GM21786 (cell line): ENCODE data around the gene P2RX7.
A peak's percentile ranks its signal among the peaks of the same experiment; 100 is the strongest.

Experiments used
- ATAC-seq: cut with Tn5 transposase; IDR thresholded peaks from one replicate; pipeline ENCODE4 v1.9.1; 2021; ENCODE audit not compliant: unreplicated experiment

The P2RX7 gene

DNA sequence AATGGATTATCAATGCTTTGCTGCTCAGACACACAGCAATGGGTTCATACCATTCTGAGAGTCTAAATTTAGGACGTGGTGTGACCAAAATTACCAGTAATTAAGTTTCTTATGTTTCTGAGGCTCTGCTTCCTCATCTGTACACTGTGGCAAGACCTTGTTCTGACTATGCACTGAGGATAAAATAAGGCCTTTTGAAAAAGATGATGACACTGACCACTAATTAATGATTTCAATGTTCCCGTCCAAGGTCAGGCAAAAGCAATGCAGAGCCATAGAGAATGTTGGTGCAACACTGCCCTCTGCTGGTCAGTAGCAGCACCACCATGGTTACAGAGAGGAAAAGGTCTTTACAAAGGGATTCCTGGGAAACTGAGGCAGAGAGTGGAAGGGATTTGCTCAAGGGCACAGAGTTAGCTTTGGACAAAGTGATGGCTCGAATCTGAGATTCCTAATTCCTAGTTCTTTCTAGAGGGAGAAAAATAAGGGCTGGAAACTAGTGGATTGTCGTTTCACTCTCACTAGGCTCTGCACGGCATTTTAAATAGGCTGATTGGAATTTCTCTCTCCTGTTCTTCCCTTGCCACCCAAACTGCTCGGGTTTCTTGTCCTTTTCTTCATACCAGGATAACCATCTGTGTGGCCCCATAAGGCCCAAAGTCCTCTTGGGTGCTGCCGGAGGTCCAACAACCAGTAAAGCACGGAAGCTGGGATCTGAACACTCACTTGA is 22.3 kb upstream of the P2RX7 start:
- ATAC-seq, result peak; percentile 82

DNA sequence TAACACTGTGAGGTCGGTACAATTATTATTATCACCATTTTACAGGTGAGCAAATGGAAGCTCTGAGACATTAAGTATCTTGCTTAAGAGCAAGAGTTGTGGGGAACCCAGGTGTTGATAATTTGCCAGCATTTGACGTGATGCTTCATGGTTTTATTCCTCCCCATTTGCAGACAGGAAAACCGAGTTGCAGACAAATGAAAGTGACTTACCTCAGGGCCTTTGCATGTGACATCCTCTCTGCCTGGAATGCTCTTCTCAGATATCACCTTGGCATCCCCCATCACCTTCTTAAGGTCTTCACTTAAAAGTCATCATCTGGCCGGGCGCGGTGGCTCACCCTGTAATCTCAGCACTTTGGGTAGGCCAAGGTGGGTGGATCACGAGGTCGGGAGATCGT is 21.0 kb upstream of the P2RX7 start:
- ATAC-seq, result no peak

DNA sequence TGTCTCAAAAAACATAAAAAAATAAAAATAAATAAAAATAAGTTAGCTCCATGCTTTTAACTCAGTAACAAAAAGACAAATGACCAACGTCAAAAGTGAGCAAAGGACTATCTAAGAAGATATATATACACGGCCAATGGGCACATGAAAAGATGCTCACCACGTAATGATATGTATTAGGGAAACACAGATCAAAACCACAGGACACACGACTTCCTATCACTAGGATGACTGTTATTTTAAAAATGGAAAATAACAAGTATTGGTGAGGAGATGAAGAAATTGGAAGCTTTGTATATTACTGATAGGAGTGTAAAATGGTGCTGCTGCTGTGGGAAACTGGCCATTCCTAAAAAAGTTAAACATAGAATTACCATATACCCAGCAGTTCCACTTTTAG is 20.2 kb upstream of the P2RX7 start:
- ATAC-seq, result no peak

DNA sequence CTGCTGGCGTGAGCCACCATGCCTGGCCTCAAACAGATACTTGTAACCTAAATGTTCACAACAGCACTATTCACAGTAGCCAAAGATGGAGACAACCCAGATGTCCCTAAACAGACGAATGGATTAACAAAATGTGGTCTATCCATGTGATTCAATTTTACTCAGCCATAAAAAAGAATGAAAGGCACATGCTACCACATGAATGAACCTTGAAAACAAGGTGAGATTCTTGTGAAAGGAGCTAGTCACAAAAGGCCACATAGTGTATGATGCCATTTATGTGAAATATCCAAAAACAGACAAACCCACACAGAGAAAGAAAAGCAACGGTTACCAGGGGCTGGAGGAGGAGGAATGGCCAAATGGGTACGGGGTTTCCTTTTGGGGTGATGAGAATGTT is 19.6 kb upstream of the P2RX7 start:
- no peak for ATAC-seq

DNA sequence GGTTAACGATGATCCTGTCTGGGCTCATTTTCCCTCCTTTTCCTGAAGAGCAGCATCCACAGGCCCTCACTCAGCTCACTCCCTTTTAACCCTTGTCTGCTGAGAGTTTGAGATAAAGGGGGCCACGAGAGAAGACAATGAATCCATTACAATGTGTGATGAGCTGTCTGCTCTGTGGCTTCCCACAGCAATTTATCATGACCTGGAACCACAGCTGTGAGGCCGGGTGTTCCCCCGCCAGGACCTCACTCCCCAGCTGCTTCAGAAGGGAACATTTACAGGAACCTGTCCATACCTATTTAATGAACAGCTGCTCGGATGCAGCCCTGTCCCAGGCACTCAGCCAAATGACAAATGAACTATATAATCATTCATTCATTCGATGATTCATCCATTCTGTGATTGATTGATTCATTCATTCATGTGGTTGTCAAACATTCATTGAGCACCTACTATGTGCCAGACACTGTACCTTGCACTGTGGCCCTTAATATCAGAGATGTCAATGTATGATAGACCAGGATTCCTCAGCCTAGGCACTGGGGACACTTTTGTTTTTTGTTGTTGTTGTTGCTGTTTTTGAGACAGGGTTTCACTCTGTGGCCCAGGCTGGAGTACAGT is 18.5 kb upstream of the P2RX7 start:
- ATAC-seq, result no peak

DNA sequence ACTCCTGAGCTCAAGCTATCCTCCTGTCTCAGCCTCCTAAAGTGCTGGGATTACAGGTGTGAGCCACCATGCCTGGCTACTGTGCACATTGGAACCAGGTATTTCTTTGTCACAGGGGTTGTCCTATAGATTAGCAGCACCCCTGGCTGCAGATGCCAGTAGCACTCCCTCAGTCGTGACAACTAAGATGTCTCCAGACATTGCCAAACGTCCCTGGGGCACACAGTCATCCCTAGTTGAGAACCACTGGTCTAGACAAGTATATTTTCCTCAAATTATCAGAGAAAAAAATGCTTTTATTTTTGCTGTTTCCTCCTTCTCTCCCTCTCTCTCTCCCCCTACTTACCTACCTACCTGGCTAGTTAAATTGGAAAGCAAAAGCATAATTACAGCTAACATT is 17.9 kb upstream of the P2RX7 start:
- no peak for ATAC-seq

DNA sequence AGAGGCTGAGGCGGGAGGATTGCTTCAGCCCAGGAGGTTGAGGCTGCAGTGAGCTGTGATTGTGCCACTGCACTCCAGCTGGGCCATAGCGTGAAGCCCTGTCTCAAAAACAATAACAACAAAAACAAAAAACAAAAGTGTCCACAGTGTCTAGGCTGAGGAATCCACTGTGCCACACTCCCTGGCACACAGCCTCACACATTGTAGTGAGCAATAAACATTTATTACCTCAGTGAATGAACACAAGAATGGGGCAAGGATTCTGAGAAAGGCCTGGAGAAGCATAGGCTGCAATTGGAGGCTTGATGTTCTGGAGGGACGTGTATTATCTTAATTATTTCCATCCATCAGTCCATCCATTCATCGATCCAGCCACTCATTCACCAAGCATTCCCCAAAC is 17.1 kb upstream of the P2RX7 start:
- no peak for ATAC-seq

DNA sequence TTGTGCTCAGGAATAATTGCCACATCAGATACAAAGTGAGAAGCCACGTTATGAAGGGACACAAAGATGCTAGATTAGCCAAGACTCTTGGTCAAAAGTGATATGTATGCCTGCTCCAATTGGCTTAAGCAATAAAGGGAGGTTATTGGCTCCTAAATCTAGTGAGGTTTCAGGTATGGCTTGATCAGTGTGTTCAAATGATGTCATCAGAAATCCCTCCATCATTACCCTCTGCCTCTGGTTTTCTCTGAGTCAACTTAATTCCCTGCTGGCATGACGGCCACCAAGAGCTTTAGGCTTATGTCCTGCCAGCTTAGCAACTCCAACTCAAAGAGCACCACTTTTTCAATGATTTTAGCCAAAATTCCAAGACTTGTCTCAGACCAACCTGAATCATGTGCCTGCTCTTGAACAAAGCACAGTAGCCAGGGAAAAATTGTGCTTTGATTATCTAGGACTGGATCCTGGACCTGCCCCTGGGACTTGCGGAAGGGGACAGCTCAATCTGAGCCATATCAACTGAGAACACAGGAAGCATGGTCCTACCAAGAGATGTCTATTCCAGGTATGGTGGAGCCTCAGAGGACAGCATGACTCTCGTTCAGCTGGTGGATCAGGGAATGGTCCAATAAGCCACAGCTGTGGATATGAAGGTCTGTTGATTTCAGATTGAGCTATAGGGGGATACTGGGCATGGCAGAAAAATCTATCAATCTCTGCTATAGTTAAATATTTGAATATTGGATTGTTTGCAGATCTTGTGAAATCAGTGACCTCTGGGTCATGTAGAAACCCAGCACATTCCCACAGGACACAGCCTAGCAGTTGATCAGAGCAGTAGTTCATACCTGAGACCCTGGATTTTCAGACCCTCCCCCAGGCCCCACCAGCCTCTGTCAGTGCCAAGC is 16.1 kb upstream of the P2RX7 start:
- no peak for ATAC-seq

DNA sequence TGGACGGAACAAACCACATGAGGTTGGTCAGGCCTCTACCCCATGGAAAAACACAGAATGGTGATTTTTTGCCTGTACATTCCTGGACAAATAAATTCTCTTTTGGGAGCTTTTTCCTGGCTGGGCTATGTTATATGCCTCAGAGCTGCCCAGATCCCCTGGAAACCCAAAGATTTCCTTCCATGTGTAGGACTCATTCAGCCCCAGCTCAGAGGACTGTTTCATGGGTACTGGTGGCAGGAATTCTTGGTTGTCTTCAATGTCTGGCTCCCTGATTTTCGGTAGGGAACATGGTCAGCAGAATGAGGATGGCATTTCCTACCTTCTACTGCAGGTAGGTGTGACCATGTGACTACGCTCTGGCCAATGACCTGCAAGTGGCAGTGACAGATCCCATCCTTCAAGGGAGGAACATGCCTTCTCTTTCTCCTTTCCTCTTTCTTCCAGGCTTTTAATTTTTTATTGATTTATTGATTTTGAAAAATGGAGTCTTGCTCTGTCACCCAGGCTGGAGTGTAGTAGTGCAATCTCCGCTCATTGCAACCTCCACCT is 15.4 kb upstream of the P2RX7 start:
- ATAC-seq, result no peak

DNA sequence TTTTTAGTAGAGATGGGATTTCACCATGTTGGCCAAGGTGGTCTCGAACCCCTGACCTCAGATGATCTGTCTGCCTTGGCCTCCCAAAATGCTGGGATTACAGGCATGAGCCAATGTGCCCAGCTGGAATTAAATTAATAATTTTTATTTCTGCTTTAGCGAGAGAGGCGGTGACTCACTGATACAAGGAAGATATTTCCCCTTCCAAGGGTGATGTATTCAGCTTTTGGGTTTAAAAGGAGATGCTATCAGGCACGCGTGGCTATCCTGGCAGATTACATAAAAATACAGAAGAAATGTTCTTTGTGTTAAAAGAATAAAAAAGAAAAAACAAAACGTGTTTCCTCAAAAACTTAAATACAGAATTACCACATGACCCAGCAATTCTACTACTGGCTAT is 12.4 kb upstream of the P2RX7 start:
- ATAC-seq, result no peak

DNA sequence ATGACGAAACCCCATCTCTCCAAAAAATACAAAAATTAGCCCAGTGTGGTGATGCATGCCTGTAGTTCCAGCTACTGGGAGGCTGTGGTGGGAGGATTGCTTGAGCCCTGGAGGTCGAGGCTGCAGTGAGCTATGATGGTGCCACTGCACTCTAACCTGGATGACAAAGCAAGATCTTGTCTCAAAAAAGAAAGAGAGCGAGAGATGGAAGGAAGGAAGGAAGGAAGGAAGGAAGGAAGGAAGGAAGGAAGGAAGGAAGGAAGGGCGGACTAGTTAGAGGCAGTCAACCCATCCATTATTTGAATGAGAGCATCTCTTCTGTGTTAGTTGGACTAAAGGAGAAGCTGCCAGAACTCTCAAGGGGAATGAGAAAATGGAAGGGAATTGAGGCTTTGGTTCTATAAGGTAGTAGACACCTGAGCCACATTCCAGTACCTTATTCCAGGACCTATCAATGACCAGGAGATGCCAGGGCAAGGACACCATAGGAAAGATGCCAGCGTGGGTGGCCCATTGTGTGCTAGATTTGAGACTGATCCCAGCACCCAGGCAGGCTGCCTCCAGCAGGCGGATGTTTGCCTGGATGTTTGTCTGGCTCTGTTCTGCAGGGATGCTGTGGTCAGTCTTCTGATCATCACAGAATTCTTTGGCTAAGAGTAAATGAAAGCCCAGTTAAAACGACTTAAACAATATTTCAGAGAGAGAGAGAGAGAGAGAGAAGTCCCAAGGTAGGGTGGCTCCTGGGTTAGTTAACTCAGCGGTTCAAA is 11.5 kb upstream of the P2RX7 start:
- no peak for ATAC-seq

DNA sequence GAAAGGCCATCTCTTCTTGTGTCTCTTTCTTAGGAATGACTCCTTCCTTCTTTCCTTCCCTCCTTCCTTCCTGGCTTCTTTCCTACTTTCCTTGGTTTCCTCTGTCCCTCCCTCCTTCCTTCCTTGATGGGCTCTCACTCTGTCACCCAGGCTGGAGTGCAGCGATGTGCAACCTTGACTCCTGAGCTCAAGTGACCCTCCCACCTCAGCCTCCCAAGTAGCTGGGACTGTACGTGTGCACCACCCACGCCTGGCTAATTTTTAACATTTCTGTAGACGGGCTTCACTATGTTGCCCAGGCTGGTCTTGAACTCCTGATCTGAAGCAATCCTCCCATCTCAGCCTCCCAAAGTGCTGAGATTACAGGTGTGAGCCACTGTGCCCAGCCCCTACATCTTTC is 10.9 kb upstream of the P2RX7 start:
- ATAC-seq, result no peak

DNA sequence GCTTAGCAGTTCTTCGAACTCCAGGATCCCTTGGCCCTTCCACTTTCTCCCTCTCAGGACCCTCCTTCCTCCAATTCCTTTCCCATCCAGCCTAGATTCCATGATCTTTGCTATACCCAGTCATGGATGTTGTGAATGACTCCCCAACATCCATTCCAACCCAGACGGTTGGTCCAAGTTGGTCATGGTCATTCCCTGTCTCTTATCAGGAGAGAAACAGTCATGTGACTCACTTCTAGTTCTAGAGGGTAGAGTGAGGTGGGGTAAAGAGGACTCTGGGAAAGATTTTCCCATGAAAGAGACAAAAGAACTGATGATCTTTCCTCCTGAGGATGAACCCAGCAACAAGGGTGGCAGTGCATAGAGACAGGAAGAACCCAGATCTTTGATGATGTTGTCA is 9.2 kb upstream of the P2RX7 start:
- no peak for ATAC-seq

DNA sequence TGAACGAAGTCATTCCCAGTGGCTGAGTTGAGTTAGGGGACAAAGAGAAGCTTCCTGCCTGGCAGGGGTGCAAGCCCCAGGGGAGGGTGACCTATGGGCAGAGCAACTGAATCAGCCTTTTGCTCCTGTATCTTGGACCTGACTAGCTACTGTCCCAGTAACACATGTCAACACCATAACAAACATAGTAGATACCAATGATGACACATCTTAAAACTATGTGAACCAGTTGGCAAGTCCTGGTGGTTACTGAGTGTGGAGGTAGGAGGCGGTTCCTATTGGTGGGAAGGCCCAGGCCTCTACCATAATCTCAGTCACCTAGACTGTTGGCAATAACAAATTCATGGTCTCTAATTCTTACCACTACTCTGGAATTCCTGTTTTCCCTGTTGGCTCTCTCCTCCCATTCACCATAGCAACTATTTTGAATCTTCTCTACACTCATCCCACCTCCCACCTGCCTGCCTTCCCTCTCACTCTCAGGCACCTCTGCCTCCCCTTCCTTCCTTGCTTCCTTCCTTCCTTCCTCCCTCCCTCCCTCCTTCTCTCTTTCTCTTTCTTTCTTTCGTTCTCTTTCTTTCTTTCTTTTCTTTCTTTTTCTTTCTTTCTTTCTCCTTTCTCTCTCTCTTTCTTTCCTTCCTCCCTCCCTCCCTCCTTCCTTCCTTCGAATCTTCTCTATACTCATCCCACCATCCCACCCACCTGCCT is 8.1 kb upstream of the P2RX7 start:
- ATAC-seq, result no peak

DNA sequence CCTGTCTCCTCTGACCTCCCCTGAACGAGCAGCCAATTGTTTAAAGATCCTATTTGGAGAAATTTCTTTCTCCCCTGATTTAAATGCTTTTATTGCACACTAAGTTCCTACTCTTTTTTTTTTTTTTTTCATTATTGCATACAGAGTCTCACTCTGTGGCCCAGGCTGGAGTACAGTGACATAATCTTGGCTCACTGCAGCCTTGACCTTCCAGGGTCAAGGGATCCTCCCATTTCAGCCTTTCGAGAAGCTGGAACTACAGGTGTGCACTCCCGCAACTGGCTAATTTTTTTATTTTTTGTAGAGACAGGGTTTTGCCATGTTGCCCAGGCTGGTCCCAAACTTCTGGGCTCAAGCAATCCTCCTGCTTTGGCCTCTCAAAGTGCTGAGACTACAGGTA is 5.2 kb upstream of the P2RX7 start:
- no peak for ATAC-seq

DNA sequence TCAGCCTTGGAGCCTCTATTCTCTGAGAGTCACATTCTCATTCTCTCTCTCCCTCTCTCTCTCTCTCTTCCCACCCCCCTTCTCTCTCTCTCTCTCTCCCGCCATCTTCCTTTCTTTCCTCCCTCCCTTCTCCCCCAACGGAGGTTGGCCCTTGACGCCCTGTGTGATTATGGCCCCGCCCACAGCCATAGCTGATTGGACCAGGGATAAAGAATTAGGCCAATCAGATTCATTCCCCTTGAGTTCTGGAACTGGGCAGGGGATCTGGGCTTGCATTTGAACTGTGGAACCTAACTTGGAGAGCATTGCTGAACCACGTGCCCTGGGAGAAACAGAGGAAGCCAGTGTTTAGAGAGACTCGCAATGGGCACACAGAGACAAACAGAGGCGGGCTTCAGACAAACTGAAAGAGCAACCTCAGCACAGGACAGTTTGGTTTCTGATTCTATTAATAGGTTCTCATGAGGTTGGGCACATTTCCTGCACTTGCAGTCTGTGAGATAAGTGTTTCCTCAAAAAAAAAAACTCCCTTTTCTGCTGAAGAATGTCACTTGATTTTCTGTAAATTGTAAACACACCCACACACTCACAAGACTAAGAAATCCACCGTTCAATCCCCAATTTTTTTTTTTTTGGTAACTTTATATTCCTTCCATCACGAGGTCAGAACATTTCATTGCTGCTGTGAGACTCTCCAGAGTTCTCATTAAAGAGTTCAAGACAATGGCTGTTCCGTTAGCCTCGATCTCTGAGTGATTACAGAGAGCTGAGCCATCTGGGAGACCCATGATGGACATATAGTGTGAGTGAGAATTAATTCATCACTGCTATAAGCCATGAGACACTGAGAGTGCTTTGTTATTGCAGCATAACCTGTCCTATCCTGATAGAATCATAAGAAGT is 3.5 kb upstream of the P2RX7 start:
- ATAC-seq, result peak; percentile 69

DNA sequence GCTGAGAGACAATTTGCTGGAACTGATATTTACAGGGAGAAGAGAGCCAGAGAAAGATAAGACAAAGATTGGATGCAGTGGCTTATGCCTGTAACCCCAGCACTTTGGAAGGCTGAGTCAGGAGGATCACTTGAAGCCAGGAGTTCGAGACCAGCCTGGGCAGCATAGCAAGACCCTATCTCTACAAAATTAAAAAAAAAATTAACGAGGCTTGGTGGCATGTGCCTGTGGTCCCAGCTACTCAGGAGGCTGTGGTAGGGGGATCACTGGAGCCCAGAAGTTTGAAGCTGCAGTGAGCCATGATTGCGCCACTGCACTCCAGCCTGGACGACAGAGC is 2.9 kb upstream of the P2RX7 start:
- ATAC-seq, result no peak

DNA sequence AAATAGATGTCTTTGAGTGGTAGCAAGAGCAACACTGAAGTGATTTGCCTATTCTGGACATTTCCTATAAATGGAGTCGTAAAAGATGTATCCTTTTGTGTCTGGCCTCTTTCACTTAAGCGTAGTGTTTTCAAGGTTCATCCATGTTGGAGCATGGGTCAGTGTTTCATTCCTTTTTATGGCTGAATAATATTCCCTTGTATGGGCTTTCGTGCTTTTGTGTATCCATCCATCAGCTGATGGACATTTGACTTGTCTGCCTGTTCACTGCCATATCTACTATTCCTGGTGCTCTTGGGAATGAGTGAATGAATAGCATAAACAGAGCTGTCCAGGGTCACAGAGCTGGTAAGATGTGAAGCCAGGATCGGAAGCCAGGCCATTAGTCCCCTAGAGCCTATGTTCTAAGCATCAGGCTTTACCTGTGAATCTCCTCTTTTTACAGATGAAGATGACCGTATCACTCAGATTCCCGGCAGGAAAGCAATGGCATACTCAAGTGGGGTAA is 1.8 kb upstream of the P2RX7 start:
- ATAC-seq, result no peak

DNA sequence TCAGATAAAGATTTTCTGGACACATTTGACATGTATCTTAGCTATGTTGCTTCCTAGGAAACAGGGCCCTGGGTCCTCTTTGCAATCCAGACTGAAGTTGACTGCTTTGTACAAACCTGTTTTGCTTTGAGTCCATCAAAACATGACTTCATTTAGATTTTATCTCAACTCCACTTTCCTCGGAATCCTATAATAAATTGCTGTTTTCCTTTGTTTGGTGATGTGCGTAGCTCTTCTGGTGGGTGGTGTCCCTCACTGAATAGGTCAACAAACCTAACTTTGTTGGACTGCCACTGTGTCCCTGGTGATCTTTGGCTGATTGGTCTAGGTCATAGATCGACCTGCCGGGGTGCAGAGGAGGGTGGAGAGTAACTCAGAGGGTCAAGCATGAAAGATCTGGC is 735 bp upstream of the P2RX7 start:
- no peak for ATAC-seq
